ENCODE data around the gene IDUA.

DNA sequence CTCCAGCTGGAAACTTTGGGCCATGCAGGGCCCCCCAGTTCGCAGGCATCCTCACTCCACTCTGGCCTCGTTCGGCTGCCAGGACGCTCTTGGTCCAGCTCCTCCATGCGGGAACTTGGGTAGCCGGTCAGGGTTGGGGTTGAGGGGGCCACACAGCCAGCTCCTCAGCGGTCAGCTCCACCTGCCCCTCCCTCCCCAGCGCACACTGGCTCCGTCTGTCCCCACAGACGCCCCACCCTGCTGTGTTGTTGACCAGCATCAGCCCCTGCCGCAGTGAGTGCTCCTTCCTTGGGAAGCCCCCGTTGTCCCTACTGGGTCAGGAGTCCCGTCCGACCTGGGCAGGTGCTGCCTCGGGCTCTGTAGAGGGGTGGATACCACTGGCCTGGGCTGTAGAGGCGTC is 30.4 kb downstream of the IDUA start:
- TF ChIP-seq RFX5 (IDR thresholded peaks at IDR 0.05; ENCODE audit: low read depth, low read length): no peak
- TF ChIP-seq, protein P1, sequence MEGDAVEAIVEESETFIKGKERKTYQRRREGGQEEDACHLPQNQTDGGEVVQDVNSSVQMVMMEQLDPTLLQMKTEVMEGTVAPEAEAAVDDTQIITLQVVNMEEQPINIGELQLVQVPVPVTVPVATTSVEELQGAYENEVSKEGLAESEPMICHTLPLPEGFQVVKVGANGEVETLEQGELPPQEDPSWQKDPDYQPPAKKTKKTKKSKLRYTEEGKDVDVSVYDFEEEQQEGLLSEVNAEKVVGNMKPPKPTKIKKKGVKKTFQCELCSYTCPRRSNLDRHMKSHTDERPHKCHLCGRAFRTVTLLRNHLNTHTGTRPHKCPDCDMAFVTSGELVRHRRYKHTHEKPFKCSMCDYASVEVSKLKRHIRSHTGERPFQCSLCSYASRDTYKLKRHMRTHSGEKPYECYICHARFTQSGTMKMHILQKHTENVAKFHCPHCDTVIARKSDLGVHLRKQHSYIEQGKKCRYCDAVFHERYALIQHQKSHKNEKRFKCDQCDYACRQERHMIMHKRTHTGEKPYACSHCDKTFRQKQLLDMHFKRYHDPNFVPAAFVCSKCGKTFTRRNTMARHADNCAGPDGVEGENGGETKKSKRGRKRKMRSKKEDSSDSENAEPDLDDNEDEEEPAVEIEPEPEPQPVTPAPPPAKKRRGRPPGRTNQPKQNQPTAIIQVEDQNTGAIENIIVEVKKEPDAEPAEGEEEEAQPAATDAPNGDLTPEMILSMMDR (conservative IDR thresholded peaks at IDR 0.05; ENCODE audit: low read depth, low read length): no peak
- no peak for TF ChIP-seq BHLHE40 (IDR thresholded peaks at IDR 0.05; ENCODE audit: low read depth, low read length)
- no peak for TF ChIP-seq RAD21 (IDR thresholded peaks at IDR 0.05; ENCODE audit: low read length)
